SK-N-SH (cell line): ENCODE data around the gene SRGAP1.

Source experiments
- CTCF ChIP-seq: fragments of 200-600 bp; sonication (generic); IDR thresholded peaks from 2 replicates; pipeline ENCODE4 v1.6.1; 2017; ENCODE audit warnings: antibody characterized with exemption, mild to moderate bottlenecking, moderate library complexity
- ELF1 ChIP-seq: IDR thresholded peaks from 2 replicates; pipeline ENCODE4 v1.4.0; 2012
- EP300 ChIP-seq, 2 experiments: IDR thresholded peaks; 2 replicates each; pipeline versions ENCODE4 v1.4.0 to v1.6.1; 2012; ENCODE audit warnings: borderline replicate concordance in 1 of 2, low read depth in 1 of 2, low read length in 1 of 2
- FOXM1 ChIP-seq: IDR thresholded peaks from 2 replicates; pipeline ENCODE4 v1.4.0; 2012; ENCODE audit warnings: low read depth, mild to moderate bottlenecking
- POLR2AphosphoS5 ChIP-seq: IDR thresholded peaks from 2 replicates; pipeline ENCODE4 v1.6.1; 2012; ENCODE audit warnings: low read depth, low read length
- RCOR1 ChIP-seq: fragments of 150-350 bp; IDR thresholded peaks from 2 replicates; pipeline ENCODE4 v1.6.1; 2017; ENCODE audit warnings: antibody characterized with exemption, low read length
- SIN3A ChIP-seq: IDR thresholded peaks from 2 replicates; pipeline ENCODE4 v1.6.1; 2012; ENCODE audit warnings: low read depth, mild to moderate bottlenecking, low read length, moderate library complexity, borderline replicate concordance
- SMC3 ChIP-seq: IDR thresholded peaks from 2 replicates; pipeline ENCODE4 v1.6.1; 2012; ENCODE audit warnings: low read depth, low read length, improper control_type of control experiment
- USF1 ChIP-seq: IDR thresholded peaks from 2 replicates; pipeline ENCODE4 v1.4.0; 2012; ENCODE audit warnings: low read depth, borderline replicate concordance

- TF ChIP-seq FOXM1 = no peak
- no peak for TF ChIP-seq CTCF
- no peak for TF ChIP-seq USF1
- no peak for TF ChIP-seq SIN3A
- TF ChIP-seq SMC3 = no peak
- TF ChIP-seq POLR2AphosphoS5 = no peak
- no peak for TF ChIP-seq RCOR1
- no peak for TF ChIP-seq ELF1
- no peak for TF ChIP-seq EP300 (IDR thresholded peaks at IDR 0.05; ENCODE audit: borderline replicate concordance in 1 of 2, low read depth in 1 of 2, low read length in 1 of 2)
These were observed 345.6 kb downstream of the SRGAP1 start for GRCh38 chr12:64190140-64190539.
